ENCODE results near the gene PYHIN1. TPM values are rescaled to one million over a fixed set of nuclear protein-coding genes. Genes with fewer than 3 reads are reported as not detected.

The PYHIN1 gene
- total and polyA plus RNA-seq, 2 of the 8 experiments (the other 6 are each of a cell fraction or from before 2014, with no cell fraction given) = not detected

DNA sequence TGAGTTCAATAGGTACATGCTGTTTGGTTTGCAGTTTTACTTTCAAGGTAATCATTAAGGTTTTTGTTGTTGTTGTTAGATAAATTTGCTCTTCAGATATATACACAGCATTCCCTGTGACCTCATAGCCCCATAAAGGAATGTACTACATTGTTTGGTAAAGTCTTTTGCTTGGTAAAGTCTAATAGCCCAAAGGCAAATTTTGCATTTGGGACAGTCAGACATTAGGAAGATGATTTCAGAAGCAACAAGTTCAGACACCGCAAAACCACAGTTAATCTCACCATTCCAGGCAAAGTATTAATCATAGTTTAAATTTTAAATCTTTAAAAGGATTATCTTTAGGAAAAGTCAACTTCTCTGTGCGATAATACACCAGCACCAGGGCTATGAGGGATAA is 32.6 kb upstream of the PYHIN1 start (continued):
- TF ChIP-seq, protein P1, sequence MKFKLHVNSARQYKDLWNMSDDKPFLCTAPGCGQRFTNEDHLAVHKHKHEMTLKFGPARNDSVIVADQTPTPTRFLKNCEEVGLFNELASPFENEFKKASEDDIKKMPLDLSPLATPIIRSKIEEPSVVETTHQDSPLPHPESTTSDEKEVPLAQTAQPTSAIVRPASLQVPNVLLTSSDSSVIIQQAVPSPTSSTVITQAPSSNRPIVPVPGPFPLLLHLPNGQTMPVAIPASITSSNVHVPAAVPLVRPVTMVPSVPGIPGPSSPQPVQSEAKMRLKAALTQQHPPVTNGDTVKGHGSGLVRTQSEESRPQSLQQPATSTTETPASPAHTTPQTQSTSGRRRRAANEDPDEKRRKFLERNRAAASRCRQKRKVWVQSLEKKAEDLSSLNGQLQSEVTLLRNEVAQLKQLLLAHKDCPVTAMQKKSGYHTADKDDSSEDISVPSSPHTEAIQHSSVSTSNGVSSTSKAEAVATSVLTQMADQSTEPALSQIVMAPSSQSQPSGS (IDR thresholded peaks at IDR 0.05; ENCODE audit: low read length) = no peak
- TF ChIP-seq JUN (IDR thresholded peaks at IDR 0.05; ENCODE audit: low read depth, low read length) = no peak

All from H1 (cell line).